ENCODE measurements around the gene NAALADL2. TPM values are rescaled to one million over a fixed set of nuclear protein-coding genes. Genes with fewer than 3 reads are reported as not detected.

Gene NAALADL2
- total and polyA plus RNA-seq, 9 of the 15 experiments (the other 6 are each of a cell fraction or from before 2014, with no cell fraction given): 0.29 to 1.1 (median 0.79) TPM; not detected in 1

- intact Hi-C loops (cut with micrococcal nuclease): no loop called here
- BruUV-seq (replicated peaks): no TSS peak
Measured at GRCh38 chr3:175479175-175479574, 620.0 kb downstream of the NAALADL2 start.

More at GRCh38 chr3:175479175-175479574, 620.0 kb downstream of the NAALADL2 start:
- CTCF ChIA-PET (ENCODE audit: low intra/inter-chr PET ratio): no interaction called here
- Histone ChIP-seq H3K9me1 (ENCODE audit: control insufficient read depth, insufficient read depth, low read length) (no peaks in the 10 kb centered on the region), H3K36me3 (ENCODE audit: control insufficient read depth, insufficient read depth, low read length) (no peaks in the 10 kb centered on the region), H3K27me3 (ENCODE audit: control insufficient read depth in 2 of 2, insufficient read depth in 2 of 2, low read length in 2 of 2) (no peaks in the 10 kb centered on the region), H4K20me1 (replicated peaks; ENCODE audit: control insufficient read depth, insufficient read depth, low read length) (no peaks in the 10 kb centered on the region), H3K9me3 (replicated peaks; ENCODE audit: control insufficient read depth, insufficient read depth, low read depth, low read length) (no peaks in the 10 kb centered on the region), H2AFZ (ENCODE audit: low read depth, low read length) (no peak overlapping the region), H3K4me1 (replicated peaks in 1 of 2; ENCODE audit: control insufficient read depth in 2 of 2, insufficient read depth in 2 of 2, low read length in 2 of 2) (no peaks in the 10 kb centered on the region), H3K27ac (ENCODE audit: extremely low read depth, low read depth, low read length) (no peak overlapping the region), H3K4me3 (no peak overlapping the region), H3K4me2 (ENCODE audit: insufficient read depth, low read length) (no peak overlapping the region), H3K9ac (ENCODE audit: insufficient read depth in 1 of 2, low read depth in 2 of 2, low read length in 2 of 2) (no peak overlapping the region), H3K79me2 (ENCODE audit: control insufficient read depth, insufficient read depth, low read length) (no peaks in the 10 kb centered on the region)
- WGBS (ENCODE audit: insufficient coverage, low coverage, missing lambda C conversion rate): 0% methylated on average over 2 of the region's 2 CpGs
- in situ Hi-C loops (cut with MboI): no loop called here
- FAIRE-seq (no peak), DNase-seq (ENCODE audit: extremely low read depth in 1 of 4, low spot score in 3 of 4) (no peak), ATAC-seq (no peak)
- POLR2A ChIA-PET: no interaction called here
- no peak for TF ChIP-seq ZNF830 (CRISPR knock-in tag; IDR thresholded peaks at IDR 0.05)
- no peak for TF ChIP-seq NFYB (IDR thresholded peaks at IDR 0.05; ENCODE audit: extremely low read depth, insufficient read length)
- TF ChIP-seq, protein P1, sequence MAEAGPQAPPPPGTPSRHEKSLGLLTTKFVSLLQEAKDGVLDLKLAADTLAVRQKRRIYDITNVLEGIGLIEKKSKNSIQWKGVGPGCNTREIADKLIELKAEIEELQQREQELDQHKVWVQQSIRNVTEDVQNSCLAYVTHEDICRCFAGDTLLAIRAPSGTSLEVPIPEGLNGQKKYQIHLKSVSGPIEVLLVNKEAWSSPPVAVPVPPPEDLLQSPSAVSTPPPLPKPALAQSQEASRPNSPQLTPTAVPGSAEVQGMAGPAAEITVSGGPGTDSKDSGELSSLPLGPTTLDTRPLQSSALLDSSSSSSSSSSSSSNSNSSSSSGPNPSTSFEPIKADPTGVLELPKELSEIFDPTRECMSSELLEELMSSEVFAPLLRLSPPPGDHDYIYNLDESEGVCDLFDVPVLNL (CRISPR knock-in tag; IDR thresholded peaks at IDR 0.05; ENCODE audit: low read depth): no peak
- no peak for TF ChIP-seq KAT7 (CRISPR knock-in tag; IDR thresholded peaks at IDR 0.05; ENCODE audit: borderline replicate concordance)
- no peak for TF ChIP-seq LEF1 (IDR thresholded peaks at IDR 0.05)
- TF ChIP-seq, protein P2, sequence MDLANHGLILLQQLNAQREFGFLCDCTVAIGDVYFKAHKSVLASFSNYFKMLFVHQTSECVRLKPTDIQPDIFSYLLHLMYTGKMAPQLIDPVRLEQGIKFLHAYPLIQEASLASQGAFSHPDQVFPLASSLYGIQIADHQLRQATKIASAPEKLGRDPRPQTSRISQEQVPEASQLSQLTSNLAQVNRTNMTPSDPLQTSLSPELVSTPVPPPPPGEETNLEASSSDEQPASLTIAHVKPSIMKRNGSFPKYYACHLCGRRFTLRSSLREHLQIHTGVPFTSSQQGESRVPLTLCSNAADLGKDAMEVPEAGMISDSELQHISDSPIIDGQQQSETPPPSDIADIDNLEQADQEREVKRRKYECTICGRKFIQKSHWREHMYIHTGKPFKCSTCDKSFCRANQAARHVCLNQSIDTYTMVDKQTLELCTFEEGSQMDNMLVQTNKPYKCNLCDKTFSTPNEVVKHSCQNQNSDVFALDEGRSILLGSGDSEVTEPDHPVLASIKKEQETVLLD (IDR thresholded peaks at IDR 0.05): no peak
- no peak for TF ChIP-seq SMAD1 (IDR thresholded peaks at IDR 0.05; ENCODE audit: low read depth, low read length, partially characterized antibody)
- no peak for TF ChIP-seq TBP (optimal IDR thresholded peaks at IDR 0.05; ENCODE audit: low read depth, low read length)
- TF ChIP-seq ZSCAN29 (IDR thresholded peaks at IDR 0.05): no peak
- no peak for TF ChIP-seq MEIS2 (IDR thresholded peaks at IDR 0.05; ENCODE audit: partially characterized antibody)
- TF ChIP-seq, protein P3, sequence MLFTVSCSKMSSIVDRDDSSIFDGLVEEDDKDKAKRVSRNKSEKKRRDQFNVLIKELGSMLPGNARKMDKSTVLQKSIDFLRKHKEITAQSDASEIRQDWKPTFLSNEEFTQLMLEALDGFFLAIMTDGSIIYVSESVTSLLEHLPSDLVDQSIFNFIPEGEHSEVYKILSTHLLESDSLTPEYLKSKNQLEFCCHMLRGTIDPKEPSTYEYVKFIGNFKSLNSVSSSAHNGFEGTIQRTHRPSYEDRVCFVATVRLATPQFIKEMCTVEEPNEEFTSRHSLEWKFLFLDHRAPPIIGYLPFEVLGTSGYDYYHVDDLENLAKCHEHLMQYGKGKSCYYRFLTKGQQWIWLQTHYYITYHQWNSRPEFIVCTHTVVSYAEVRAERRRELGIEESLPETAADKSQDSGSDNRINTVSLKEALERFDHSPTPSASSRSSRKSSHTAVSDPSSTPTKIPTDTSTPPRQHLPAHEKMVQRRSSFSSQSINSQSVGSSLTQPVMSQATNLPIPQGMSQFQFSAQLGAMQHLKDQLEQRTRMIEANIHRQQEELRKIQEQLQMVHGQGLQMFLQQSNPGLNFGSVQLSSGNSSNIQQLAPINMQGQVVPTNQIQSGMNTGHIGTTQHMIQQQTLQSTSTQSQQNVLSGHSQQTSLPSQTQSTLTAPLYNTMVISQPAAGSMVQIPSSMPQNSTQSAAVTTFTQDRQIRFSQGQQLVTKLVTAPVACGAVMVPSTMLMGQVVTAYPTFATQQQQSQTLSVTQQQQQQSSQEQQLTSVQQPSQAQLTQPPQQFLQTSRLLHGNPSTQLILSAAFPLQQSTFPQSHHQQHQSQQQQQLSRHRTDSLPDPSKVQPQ (CRISPR knock-in tag; IDR thresholded peaks at IDR 0.05; ENCODE audit: borderline replicate concordance): no peak
- TF ChIP-seq ASH1L (IDR thresholded peaks at IDR 0.05; ENCODE audit: borderline replicate concordance, low read depth, partially characterized antibody): no peak
- TF ChIP-seq RFX5 (IDR thresholded peaks at IDR 0.05; ENCODE audit: low read depth, low read length): no peak
- no peak for TF ChIP-seq MTA2 (IDR thresholded peaks at IDR 0.05; ENCODE audit: low read depth)
- no peak for TF ChIP-seq MXI1 (IDR thresholded peaks at IDR 0.05; ENCODE audit: low read depth, low read length)
- TF ChIP-seq U2AF1 (optimal IDR thresholded peaks at IDR 0.05; ENCODE audit: low read depth, low read length): no peak
